ENCODE data around the gene PITPNC1.

Gene PITPNC1

GRCh38 chr17:67392111-67392510 lies 15.0 kb downstream of the PITPNC1 start:
- TF ChIP-seq FOXP2 (optimal IDR thresholded peaks at IDR 0.05; ENCODE audit: borderline replicate concordance, extremely low read depth, extremely low read length, insufficient read depth) = no peak
- TF ChIP-seq REST (IDR thresholded peaks at IDR 0.05; ENCODE audit: insufficient read depth in 1 of 2, low read depth in 2 of 2, low read length in 2 of 2) = no peak

GRCh38 chr17:67393809-67394397 lies 16.8 kb downstream of the PITPNC1 start:
- TF ChIP-seq FOXP2 (optimal IDR thresholded peaks at IDR 0.05; ENCODE audit: borderline replicate concordance, extremely low read depth, extremely low read length, insufficient read depth) (no peak), TAF1 (IDR thresholded peaks at IDR 0.05; ENCODE audit: borderline replicate concordance, insufficient read depth, low read length) (no peak), SIN3A (IDR thresholded peaks at IDR 0.05; ENCODE audit: borderline replicate concordance, insufficient read depth, low read length) (no peak), POLR2AphosphoS5 (IDR thresholded peaks at IDR 0.05; ENCODE audit: low read depth, low read length) (no peak), REST (IDR thresholded peaks at IDR 0.05; ENCODE audit: insufficient read depth in 1 of 2, low read depth in 2 of 2, low read length in 2 of 2) (no peak)

GRCh38 chr17:67399676-67400075 lies 22.6 kb downstream of the PITPNC1 start:
- no peak for TF ChIP-seq TAF1 (IDR thresholded peaks at IDR 0.05; ENCODE audit: borderline replicate concordance, insufficient read depth, low read length)
- TF ChIP-seq FOXP2 (optimal IDR thresholded peaks at IDR 0.05; ENCODE audit: borderline replicate concordance, extremely low read depth, extremely low read length, insufficient read depth) = no peak

- no peak for TF ChIP-seq POLR2AphosphoS5 (IDR thresholded peaks at IDR 0.05; ENCODE audit: low read depth, low read length)
- no peak for TF ChIP-seq REST (IDR thresholded peaks at IDR 0.05; ENCODE audit: insufficient read depth in 1 of 2, low read depth in 2 of 2, low read length in 2 of 2)
- TF ChIP-seq TAF1 (IDR thresholded peaks at IDR 0.05; ENCODE audit: borderline replicate concordance, insufficient read depth, low read length) = no peak
- no peak for TF ChIP-seq SIN3A (IDR thresholded peaks at IDR 0.05; ENCODE audit: borderline replicate concordance, insufficient read depth, low read length)
- no peak for TF ChIP-seq FOXP2 (optimal IDR thresholded peaks at IDR 0.05; ENCODE audit: borderline replicate concordance, extremely low read depth, extremely low read length, insufficient read depth)
Observed at GRCh38 chr17:67400193-67400592, 23.1 kb downstream of the PITPNC1 start.

- TF ChIP-seq TAF1 (IDR thresholded peaks at IDR 0.05; ENCODE audit: borderline replicate concordance, insufficient read depth, low read length) (no peak), SIN3A (IDR thresholded peaks at IDR 0.05; ENCODE audit: borderline replicate concordance, insufficient read depth, low read length) (no peak), REST (IDR thresholded peaks at IDR 0.05; ENCODE audit: insufficient read depth in 1 of 2, low read depth in 2 of 2, low read length in 2 of 2) (no peak), POLR2AphosphoS5 (IDR thresholded peaks at IDR 0.05; ENCODE audit: low read depth, low read length) (no peak), FOXP2 (optimal IDR thresholded peaks at IDR 0.05; ENCODE audit: borderline replicate concordance, extremely low read depth, extremely low read length, insufficient read depth) (no peak)
Observed at GRCh38 chr17:67401106-67401505, 24.0 kb downstream of the PITPNC1 start.

Data from PFSK-1 (cell line).